Endothelial cell of umbilical vein (primary cell): ENCODE measurements around the gene NT5C1A. TPM values are rescaled to one million over a fixed set of nuclear protein-coding genes. Genes with fewer than 3 reads are reported as not detected.

ENCODE experiments used
- BruUV-seq: library from RNA; stranded (reverse); fragments of 400-500 nt; replicated peaks from 2 replicates; lab custom pipeline; 2021; lab: Mats Ljungman, UMichigan
- CTCF ChIA-PET: fragments of 300-600, 350-600 bp; sonication (Branson Sonifier 250); formaldehyde crosslinking; loops from one replicate; lab custom pipeline; 2021; ENCODE audit warnings: antibody characterized with exemption, inconsistent platforms; lab: Charles Lee
- POLR2A ChIA-PET: fragments of 300-600, 350-600 bp; sonication (Branson Sonifier 250); formaldehyde crosslinking; loops from one replicate; lab custom pipeline; 2021; ENCODE audit warnings: antibody characterized with exemption, inconsistent platforms; lab: Charles Lee
- DNase-seq: peaks from one replicate; pipeline ENCODE4 v3.0.0-alpha.2; 2011; ENCODE audit warnings: low read depth, low spot score
- FAIRE-seq: peaks from 2 replicates; lab custom pipeline; 2011; peaks lifted over from hg19 to GRCh38; lab: Jason Lieb, UNC
- H2AFZ ChIP-seq: 2 replicates; pipeline ENCODE4 v1.6.0; 2012; ENCODE audit warnings: low read depth, low read length, control low read depth, inconsistent platforms
- H3K27ac ChIP-seq: 2 replicates; pipeline ENCODE4 v1.5.1; 2011; ENCODE audit warnings: low read depth, mild to moderate bottlenecking, control low read depth, low read length, moderate library complexity; ENCODE audit not compliant: insufficient read depth
- H3K27me3 ChIP-seq, 2 experiments: 2 replicates each; pipeline versions ENCODE4 v1.6.0 to v1.6.1; 2011; ENCODE audit warnings: low read length in 2 of 2, mixed read lengths in 1 of 2; ENCODE audit not compliant: control insufficient read depth in 2 of 2, insufficient read depth in 2 of 2
- H3K36me3 ChIP-seq, 2 experiments: 2 replicates in 1 of 2; 3 replicates in 1 of 2; pipeline ENCODE4 v1.5.1; 2011; ENCODE audit warnings: low read length in 2 of 2, mild to moderate bottlenecking in 1 of 2, moderate library complexity in 1 of 2; ENCODE audit not compliant: control insufficient read depth in 2 of 2, insufficient read depth in 2 of 2; ENCODE audit errors: extremely low read depth in 1 of 2
- H3K4me1 ChIP-seq: 3 replicates; pipeline ENCODE4 v1.5.1; 2011; ENCODE audit warnings: mild to moderate bottlenecking, low read length; ENCODE audit not compliant: control insufficient read depth, insufficient read depth; ENCODE audit errors: extremely low read depth
- H3K4me2 ChIP-seq: 2 replicates; pipeline ENCODE4 v1.6.1; 2011; ENCODE audit warnings: low read length, control low read depth, mixed read lengths; ENCODE audit not compliant: insufficient read depth
- H3K4me3 ChIP-seq, 3 experiments: fragments of 200-600 bp in 1 of 3; sonication (generic), shearing (Covaris generic) in 1 of 3; replicated peaks in 1 of 3; 2 replicates each; pipeline ENCODE4 v1.5.1; 2011 to 2016; ENCODE audit warnings: control low read depth in 3 of 3, low read length in 3 of 3, mild to moderate bottlenecking in 2 of 3, inconsistent platforms in 1 of 3, low read depth in 1 of 3, moderate library complexity in 1 of 3; ENCODE audit not compliant: insufficient read depth in 1 of 3
- H3K79me2 ChIP-seq: 2 replicates; pipeline ENCODE4 v1.6.0; 2012; ENCODE audit warnings: low read length, inconsistent platforms; ENCODE audit not compliant: control insufficient read depth, insufficient read depth
- H3K9ac ChIP-seq: replicated peaks from 2 replicates; pipeline ENCODE3; 2011; ENCODE audit warnings: low read length, control low read depth; ENCODE audit not compliant: insufficient read depth; ENCODE audit errors: extremely low read depth
- H3K9me1 ChIP-seq: replicated peaks from 3 replicates; pipeline ENCODE4 v1.6.0; 2011; ENCODE audit warnings: mild to moderate bottlenecking, low read length; ENCODE audit not compliant: control insufficient read depth, insufficient read depth; ENCODE audit errors: extremely low read depth
- H3K9me3 ChIP-seq: replicated peaks from 2 replicates; pipeline ENCODE4 v1.5.1; 2012; ENCODE audit warnings: low read length, inconsistent platforms; ENCODE audit not compliant: control insufficient read depth, insufficient read depth
- H4K20me1 ChIP-seq: replicated peaks from 2 replicates; pipeline ENCODE3; 2011; ENCODE audit warnings: mild to moderate bottlenecking, low read length; ENCODE audit not compliant: control insufficient read depth, insufficient read depth; ENCODE audit errors: extremely low read depth
- EZH2 ChIP-seq: IDR thresholded peaks from 2 replicates; pipeline ENCODE4 v1.6.1; 2012; ENCODE audit warnings: borderline replicate concordance, low read depth, mild to moderate bottlenecking, moderate library complexity, low read length, inconsistent platforms; ENCODE audit not compliant: severe bottlenecking
- FOS ChIP-seq: IDR thresholded peaks from 2 replicates; pipeline ENCODE4 v1.6.1; 2011; ENCODE audit warnings: mild to moderate bottlenecking, low read length, moderate library complexity, borderline replicate concordance; ENCODE audit not compliant: insufficient read depth
- GATA2 ChIP-seq: IDR thresholded peaks from 2 replicates; pipeline ENCODE4 v1.7.0; 2011; ENCODE audit warnings: low read depth, mild to moderate bottlenecking, moderate library complexity, mixed read lengths, low read length; ENCODE audit not compliant: insufficient read length, insufficient read depth
- JUN ChIP-seq: IDR thresholded peaks from 2 replicates; pipeline ENCODE4 v1.6.1; 2011; ENCODE audit warnings: borderline replicate concordance, low read depth; ENCODE audit not compliant: insufficient read length, insufficient read depth
- MYC ChIP-seq: IDR thresholded peaks from one replicate; pipeline ENCODE4 v1.6.1; 2011; ENCODE audit warnings: mild to moderate bottlenecking, low read depth, low read length
- POLR2A ChIP-seq: IDR thresholded peaks from 2 replicates; pipeline ENCODE4 v1.6.1; 2012; ENCODE audit warnings: low read depth, mild to moderate bottlenecking, control low read depth, low read length
- POLR2AphosphoS5 ChIP-seq: IDR thresholded peaks from 2 replicates; pipeline ENCODE4 v1.6.1; 2012; ENCODE audit warnings: low read depth, mild to moderate bottlenecking, control low read depth, low read length, moderate library complexity; ENCODE audit not compliant: insufficient read depth
- dilution Hi-C: fragments of 300-500 bp; cut with MboI; formaldehyde crosslinking; loops from one replicate; pipeline ENCODE4 v1.15.0; 2019; ENCODE audit warnings: low sequenced_read_pairs; ENCODE audit not compliant: extremely low pct_ligation_motif_present
- intact Hi-C: fragments of 100-400 bp; cut with micrococcal nuclease; formaldehyde crosslinking; loops from one replicate; pipeline ENCODE4 v1.10.0; 2022
- polyA plus RNA-seq, 4 experiments: library from polyadenylated mRNA; depleted of rRNA in 3 of 4; stranded (reverse) in 3 of 4; unstranded in 1 of 4; fragments of >200 nt; gene quantifications; 2 replicates each; pipeline versions ENCODE4 v1.2.1 to v1.2.3, GENCODE V29; 2011 to 2012; ENCODE audit warnings: missing spikeins in 1 of 4
- total RNA-seq: library from RNA; stranded (reverse); gene quantifications from 2 replicates; pipeline ENCODE4 v1.2.3, GENCODE V29; 2021
- TF ChIP-seq, protein P1 (sequence below): IDR thresholded peaks from 2 replicates; pipeline ENCODE4 v1.6.1; 2011; ENCODE audit not compliant: insufficient read depth, insufficient read length
- TF ChIP-seq, protein P2 (sequence below), 2 donors: IDR thresholded peaks; 1 replicate in 1 of 2; 2 replicates in 1 of 2; pipeline ENCODE4 v1.5.1; 2011; ENCODE audit warnings: low read length in 2 of 2, mild to moderate bottlenecking in 2 of 2, moderate library complexity in 2 of 2, control low read depth in 1 of 2, inconsistent platforms in 1 of 2, low read depth in 1 of 2; ENCODE audit not compliant: insufficient read depth in 1 of 2; ENCODE audit errors: extremely low read depth in 1 of 2

Gene NT5C1A
- total and polyA plus RNA-seq, 2 donors (not counting 3 experiments of a cell fraction or from before 2014, with no cell fraction given): not detected

DNA sequence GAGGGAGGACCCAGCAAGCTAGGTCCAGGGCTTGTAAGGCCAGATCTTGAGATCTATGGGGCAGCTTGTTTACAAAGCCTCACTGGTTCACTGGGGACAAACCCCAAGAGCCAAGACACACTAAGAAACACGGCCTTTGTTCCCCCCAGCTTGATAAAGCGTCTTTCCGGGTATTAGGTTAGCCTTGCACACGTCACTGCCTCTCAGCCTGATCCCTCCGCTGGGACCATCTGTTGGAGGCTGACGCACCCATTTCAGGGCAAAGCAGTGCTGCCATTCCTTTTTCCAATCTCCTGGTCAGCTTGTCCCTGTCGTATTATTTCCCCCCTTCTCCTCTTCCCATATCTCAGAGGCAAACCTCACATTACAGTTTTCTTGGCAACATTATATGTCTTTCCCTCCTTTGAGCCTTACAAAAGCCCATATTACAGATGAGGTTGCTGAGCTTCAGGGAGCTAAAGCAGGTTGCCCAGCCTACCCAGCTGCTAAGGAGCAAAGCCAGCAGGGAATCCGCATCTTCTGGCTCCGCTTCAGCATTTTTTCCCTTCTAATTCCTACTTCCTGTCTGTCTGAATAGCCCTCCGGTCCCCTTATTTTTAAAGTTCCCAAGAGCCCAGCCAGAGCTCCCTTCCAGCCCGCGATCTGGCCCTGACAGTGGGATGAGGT lies 36.6 kb downstream of the NT5C1A start:
- no peaks in the 10 kb centered on the region for H3K36me3 ChIP-seq
- no peaks in the 10 kb centered on the region for H3K4me1 ChIP-seq
- no peak overlapping the region for H3K9ac ChIP-seq

More for the DNA sequence above, 36.6 kb downstream of the NT5C1A start:
- no peaks in the 10 kb centered on the region for H3K9me1 ChIP-seq
- FAIRE-seq (no peak), DNase-seq (no peak)
- CTCF ChIA-PET: interaction anchor here (1.0 to 3.8 kb wide), 4 partner anchors 18 to 29 kb away, joined by 3 to 19 read pairs (median 10); no protein-coding TSS in a partner anchor
- no peaks in the 10 kb centered on the region for H3K79me2 ChIP-seq
- H4K20me1 ChIP-seq: no peaks in the 10 kb centered on the region
- peaks cover 64 to 80% of the 10 kb centered on the region in 2 experiments for H3K27me3 ChIP-seq
- TF ChIP-seq, protein P1, sequence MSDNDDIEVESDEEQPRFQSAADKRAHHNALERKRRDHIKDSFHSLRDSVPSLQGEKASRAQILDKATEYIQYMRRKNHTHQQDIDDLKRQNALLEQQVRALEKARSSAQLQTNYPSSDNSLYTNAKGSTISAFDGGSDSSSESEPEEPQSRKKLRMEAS: no peak
- TF ChIP-seq, protein P2, sequence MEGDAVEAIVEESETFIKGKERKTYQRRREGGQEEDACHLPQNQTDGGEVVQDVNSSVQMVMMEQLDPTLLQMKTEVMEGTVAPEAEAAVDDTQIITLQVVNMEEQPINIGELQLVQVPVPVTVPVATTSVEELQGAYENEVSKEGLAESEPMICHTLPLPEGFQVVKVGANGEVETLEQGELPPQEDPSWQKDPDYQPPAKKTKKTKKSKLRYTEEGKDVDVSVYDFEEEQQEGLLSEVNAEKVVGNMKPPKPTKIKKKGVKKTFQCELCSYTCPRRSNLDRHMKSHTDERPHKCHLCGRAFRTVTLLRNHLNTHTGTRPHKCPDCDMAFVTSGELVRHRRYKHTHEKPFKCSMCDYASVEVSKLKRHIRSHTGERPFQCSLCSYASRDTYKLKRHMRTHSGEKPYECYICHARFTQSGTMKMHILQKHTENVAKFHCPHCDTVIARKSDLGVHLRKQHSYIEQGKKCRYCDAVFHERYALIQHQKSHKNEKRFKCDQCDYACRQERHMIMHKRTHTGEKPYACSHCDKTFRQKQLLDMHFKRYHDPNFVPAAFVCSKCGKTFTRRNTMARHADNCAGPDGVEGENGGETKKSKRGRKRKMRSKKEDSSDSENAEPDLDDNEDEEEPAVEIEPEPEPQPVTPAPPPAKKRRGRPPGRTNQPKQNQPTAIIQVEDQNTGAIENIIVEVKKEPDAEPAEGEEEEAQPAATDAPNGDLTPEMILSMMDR (IDR thresholded peaks at IDR 0.05; ENCODE audit: extremely low read depth in 1 of 2, insufficient read depth in 1 of 2, low read depth in 1 of 2, low read length in 2 of 2): no peak
- TF ChIP-seq EZH2: no peak
- TF ChIP-seq GATA2: no peak
- TF ChIP-seq MYC: no peak
- no peak for TF ChIP-seq FOS
- no peak for TF ChIP-seq POLR2A
- TF ChIP-seq JUN: no peak
- TF ChIP-seq POLR2AphosphoS5: no peak
- no peak overlapping the region for H3K4me2 ChIP-seq
- H3K27ac ChIP-seq: no peak overlapping the region
- POLR2A ChIA-PET: no interaction called here
- no peak overlapping the region for H2AFZ ChIP-seq
- BruUV-seq: no TSS peak
- intact Hi-C loops: no loop called here
- dilution Hi-C loops: no loop called here
- H3K4me3 ChIP-seq: no peak overlapping the region
- no peaks in the 10 kb centered on the region for H3K9me3 ChIP-seq
